Left lobe of liver (tissue), 2 donors: ENCODE measurements around the gene HAO2. TPM values are rescaled to one million over a fixed set of nuclear protein-coding genes. Genes with fewer than 3 reads are reported as not detected.

ENCODE experiments used
- ATAC-seq: fragments of 200-7000 bp; cut with Tn5 transposase; one replicate; pipeline ENCODE4 v1.9.1; 2020; ENCODE audit warnings: mild to moderate bottlenecking, moderate library complexity
- DNase-seq: peaks from one replicate; pipeline ENCODE4 v3.0.0-alpha.2; 2020; ENCODE audit warnings: low spot score
- total RNA-seq: library from RNA; stranded (reverse); gene quantifications from one replicate; pipeline ENCODE4 v1.2.1, GENCODE V29; 2021
- donor health status: DM: no; HTN: no; CAD: no; lungs with moderate emphysema.
- donor health status: DM: no; HTN: yes; CAD: no.

Gene HAO2
- total RNA-seq, 1 donor from 2014 or later: 206 TPM

GRCh38 chr1:119428991-119429390 is 60.4 kb downstream of the HAO2 start:
- no peak for DNase-seq
- ATAC-seq: no peak

- DNase-seq (no peak), ATAC-seq (no peak)
These were observed 61.1 kb downstream of the HAO2 start for GRCh38 chr1:119429687-119430086.

GRCh38 chr1:119430486-119430885 is 61.9 kb downstream of the HAO2 start:
- DNase-seq: no peak
- ATAC-seq: no peak

- ATAC-seq (no peak), DNase-seq (no peak)
These were observed 63.3 kb downstream of the HAO2 start for GRCh38 chr1:119431836-119432235.

GRCh38 chr1:119435052-119435451 is 66.5 kb downstream of the HAO2 start:
- ATAC-seq: no peak
- no peak for DNase-seq

GRCh38 chr1:119438761-119439160 is 70.2 kb downstream of the HAO2 start:
- ATAC-seq: no peak

GRCh38 chr1:119440721-119441307 is 72.2 kb downstream of the HAO2 start:
- no peak for ATAC-seq
- no peak for DNase-seq

More at GRCh38 chr1:119438761-119439160, 70.2 kb downstream of the HAO2 start:
- DNase-seq: no peak

- no peak for ATAC-seq
These were observed 74.2 kb downstream of the HAO2 start for GRCh38 chr1:119442756-119443155.

More at GRCh38 chr1:119442756-119443155, 74.2 kb downstream of the HAO2 start:
- DNase-seq: no peak

Other genes starting within 250 kb of the HAO2 start
- gene WARS2, start 228.1 kb upstream of the HAO2 start, total RNA-seq: 4.7 TPM
- gene HSD3B2, start 46.4 kb downstream of the HAO2 start, total RNA-seq: 0.83 TPM
- gene HSD3B1, start 138.4 kb downstream of the HAO2 start, total RNA-seq: not detected